Prostate gland (tissue), 2 donors: Measurements from ENCODE around the gene KCTD1. TPM values are rescaled to one million over a fixed set of nuclear protein-coding genes. Genes with fewer than 3 reads are reported as not detected.

Source experiments
- DNase-seq: peaks from one replicate; pipeline ENCODE4 v3.0.0-alpha.2; 2019; ENCODE audit warnings: low spot score
- H3K27ac ChIP-seq, 2 donors: fragments of 200-600 bp; sonication (generic); 2 replicates each; pipeline ENCODE4 v1.5.1; 2017 to 2019
- H3K27me3 ChIP-seq: fragments of 200-600 bp; sonication (generic); replicated peaks from 2 replicates; pipeline ENCODE4 v1.5.1; 2019; ENCODE audit not compliant: insufficient read depth
- H3K36me3 ChIP-seq, 2 donors: fragments of 200-600 bp; sonication (generic); 1 replicate in 1 of 2; 2 replicates in 1 of 2; pipeline versions ENCODE4 v1.5.1 to v1.8.1; 2017 to 2019
- H3K4me1 ChIP-seq: fragments of 200-600 bp; sonication (generic); replicated peaks from 2 replicates; pipeline ENCODE4 v1.5.1; 2019
- H3K4me3 ChIP-seq, 2 donors: fragments of 200-600 bp; sonication (generic); 2 replicates each; pipeline ENCODE4 v1.5.1; 2017 to 2019
- H3K9me3 ChIP-seq: fragments of 200-600 bp; sonication (generic); 2 replicates; pipeline ENCODE4 v1.5.1; 2017
- CTCF ChIP-seq, 4 experiments: fragments of 200-600 bp in 2 of 4; fragments of 450-650 bp in 2 of 4; sonication (generic) in 2 of 4; IDR thresholded peaks; 1 replicate in 3 of 4; 2 replicates in 1 of 4; pipeline ENCODE4 v1.5.1; 2016 to 2019; ENCODE audit warnings: antibody characterized with exemption in 4 of 4, mild to moderate bottlenecking in 2 of 4, moderate library complexity in 2 of 4
- POLR2A ChIP-seq: fragments of 450-650 bp; IDR thresholded peaks from one replicate; pipeline ENCODE4 v1.6.1; 2016; ENCODE audit warnings: antibody characterized with exemption, mild to moderate bottlenecking
- POLR2AphosphoS5 ChIP-seq: sonication (generic); formaldehyde crosslinking; IDR thresholded peaks from one replicate; pipeline ENCODE4 v1.6.1; 2017; ENCODE audit warnings: antibody characterized with exemption
- WGBS: methylation state at CpG from one replicate; pipeline ENCODE4 v1.1.5; 2018; 5-methylcytosine and 5-hydroxymethylcytosine counted together
- intact Hi-C: fragments of 100-400 bp; cut with DNase I; formaldehyde crosslinking; loops from one replicate; pipeline ENCODE4 v1.14.2; 2022
- total RNA-seq, 2 donors: library from RNA; depleted of rRNA; stranded (reverse); fragments of >200 nt; gene quantifications; one replicate each; pipeline ENCODE4 v1.1.0, GENCODE V29; 2016

KCTD1 gene
- total RNA-seq, 2 donors from 2014 or later = 24.7 to 40.5 TPM

DNA sequence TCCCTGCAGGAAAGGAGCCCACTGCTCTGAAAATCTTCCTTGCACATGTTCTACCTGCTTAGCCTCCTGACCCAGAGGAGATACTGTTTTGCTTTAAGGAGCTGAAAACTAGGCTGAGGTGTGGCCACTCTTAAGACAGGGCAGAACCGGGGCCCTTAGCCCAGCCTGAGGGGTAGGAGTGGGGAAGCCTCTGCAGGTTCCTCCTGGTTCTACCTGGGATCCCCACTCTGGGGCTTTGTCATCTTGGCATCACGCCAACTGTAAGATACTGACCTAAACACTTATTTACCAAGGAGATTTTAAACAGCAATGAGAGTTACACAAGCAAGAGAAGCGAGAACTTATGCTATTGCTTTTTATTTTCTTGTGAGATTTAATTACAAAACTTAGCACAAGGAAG, 86.9 kb downstream of the KCTD1 start:
- no peaks in the 10 kb centered on the region for H3K9me3 ChIP-seq
- no peaks in the 10 kb centered on the region for H3K27me3 ChIP-seq
- no peak for DNase-seq
- TF ChIP-seq CTCF (IDR thresholded peaks at IDR 0.05) (no peak), POLR2A (no peak), POLR2AphosphoS5 (no peak)
- H3K27ac ChIP-seq = no peak overlapping the region
- intact Hi-C loops = no loop called here
- 51% methylated on average over 3 of the region's 3 CpGs for WGBS
- no peaks in the 10 kb centered on the region for H3K36me3 ChIP-seq
- H3K4me3 ChIP-seq = no peak overlapping the region
- no peaks in the 10 kb centered on the region for H3K4me1 ChIP-seq

- 25% methylated on average over 4 of the region's 4 CpGs for WGBS
- H3K27me3 ChIP-seq = no peaks in the 10 kb centered on the region
- no peaks in the 10 kb centered on the region for H3K36me3 ChIP-seq
- H3K4me1 ChIP-seq = no peaks in the 10 kb centered on the region
- H3K4me3 ChIP-seq = no peak overlapping the region
- intact Hi-C loops = no loop called here
- TF ChIP-seq CTCF (IDR thresholded peaks at IDR 0.05) (no peak), POLR2AphosphoS5 (peak; percentile 64)
- DNase-seq = peak; percentile 36
- H3K27ac ChIP-seq = no peak overlapping the region
- no peaks in the 10 kb centered on the region for H3K9me3 ChIP-seq
These were observed 87.8 kb downstream of the KCTD1 start for GRCh38 chr18:26460449-26461091.

DNA sequence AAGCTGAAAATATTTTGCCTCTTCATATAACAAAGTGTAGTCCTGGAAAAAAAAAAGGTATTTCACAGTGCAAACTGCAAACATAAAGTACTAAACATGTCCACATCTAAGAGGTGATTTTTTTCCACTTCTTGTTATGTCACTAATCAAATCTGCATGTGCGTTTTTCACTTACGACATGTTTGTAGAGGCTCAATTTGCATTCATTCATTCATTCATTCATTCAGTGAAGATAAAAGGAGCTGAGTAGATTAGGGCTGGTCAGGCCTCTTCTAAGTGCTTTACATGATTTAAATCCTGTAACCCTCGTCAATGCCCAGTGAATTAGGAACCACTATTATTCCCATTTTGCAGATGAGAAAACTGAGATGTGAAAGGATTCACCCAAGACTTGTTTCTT, 88.5 kb downstream of the KCTD1 start:
- no peaks in the 10 kb centered on the region for H3K27me3 ChIP-seq
- no peak overlapping the region for H3K27ac ChIP-seq
- H3K9me3 ChIP-seq = no peaks in the 10 kb centered on the region
- H3K4me1 ChIP-seq = no peaks in the 10 kb centered on the region
- intact Hi-C loops = loop anchor here (10.0 kb wide), 1 partner anchor 375 kb away; no protein-coding TSS in a partner anchor
- TF ChIP-seq POLR2AphosphoS5 = no peak
- TF ChIP-seq CTCF (IDR thresholded peaks at IDR 0.05) = no peak
- TF ChIP-seq POLR2A = no peak
- no peaks in the 10 kb centered on the region for H3K36me3 ChIP-seq
- no peak for DNase-seq
- no peak overlapping the region for H3K4me3 ChIP-seq
- 95% methylated on average over 3 of the region's 3 CpGs for WGBS

GRCh38 chr18:26459340-26459739, 89.0 kb downstream of the KCTD1 start:
- TF ChIP-seq POLR2AphosphoS5 = no peak
- no peak for TF ChIP-seq POLR2A
- TF ChIP-seq CTCF (IDR thresholded peaks at IDR 0.05) = no peak

More at GRCh38 chr18:26459340-26459739, 89.0 kb downstream of the KCTD1 start:
- WGBS = 95% methylated on average over 12 of the region's 12 CpGs
- Histone ChIP-seq H3K27me3 (no peaks in the 10 kb centered on the region), H3K27ac (no peak overlapping the region), H3K4me3 (no peak overlapping the region), H3K9me3 (no peaks in the 10 kb centered on the region), H3K36me3 (no peaks in the 10 kb centered on the region), H3K4me1 (no peaks in the 10 kb centered on the region)
- DNase-seq = no peak
- intact Hi-C loops = loop anchor here (10.0 kb wide), 1 partner anchor 375 kb away; no protein-coding TSS in a partner anchor
